ENCODE results near the gene SCPEP1.

DNA sequence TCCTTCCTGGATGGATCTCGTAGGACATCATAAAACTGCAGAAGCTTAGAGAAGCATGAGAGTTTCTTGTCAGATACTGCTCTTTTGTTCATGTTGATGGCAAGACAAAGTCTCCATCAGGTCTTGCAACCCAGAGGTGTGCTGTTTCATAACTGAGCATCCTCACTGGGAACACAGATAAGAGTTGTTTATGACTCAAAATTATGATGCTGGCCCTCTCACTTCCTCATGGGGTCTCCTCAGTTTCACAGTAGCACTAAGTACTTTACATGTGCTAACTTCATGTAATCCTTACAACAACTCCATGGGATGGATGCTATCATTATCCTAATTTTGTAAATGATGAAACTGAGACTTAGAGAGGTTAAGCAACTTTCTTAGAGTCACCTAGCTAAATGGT lies 14.4 kb downstream of the SCPEP1 start:
- TF ChIP-seq, protein P1, sequence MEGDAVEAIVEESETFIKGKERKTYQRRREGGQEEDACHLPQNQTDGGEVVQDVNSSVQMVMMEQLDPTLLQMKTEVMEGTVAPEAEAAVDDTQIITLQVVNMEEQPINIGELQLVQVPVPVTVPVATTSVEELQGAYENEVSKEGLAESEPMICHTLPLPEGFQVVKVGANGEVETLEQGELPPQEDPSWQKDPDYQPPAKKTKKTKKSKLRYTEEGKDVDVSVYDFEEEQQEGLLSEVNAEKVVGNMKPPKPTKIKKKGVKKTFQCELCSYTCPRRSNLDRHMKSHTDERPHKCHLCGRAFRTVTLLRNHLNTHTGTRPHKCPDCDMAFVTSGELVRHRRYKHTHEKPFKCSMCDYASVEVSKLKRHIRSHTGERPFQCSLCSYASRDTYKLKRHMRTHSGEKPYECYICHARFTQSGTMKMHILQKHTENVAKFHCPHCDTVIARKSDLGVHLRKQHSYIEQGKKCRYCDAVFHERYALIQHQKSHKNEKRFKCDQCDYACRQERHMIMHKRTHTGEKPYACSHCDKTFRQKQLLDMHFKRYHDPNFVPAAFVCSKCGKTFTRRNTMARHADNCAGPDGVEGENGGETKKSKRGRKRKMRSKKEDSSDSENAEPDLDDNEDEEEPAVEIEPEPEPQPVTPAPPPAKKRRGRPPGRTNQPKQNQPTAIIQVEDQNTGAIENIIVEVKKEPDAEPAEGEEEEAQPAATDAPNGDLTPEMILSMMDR (IDR thresholded peaks at IDR 0.05): no peak
- TF ChIP-seq POLR2A (IDR thresholded peaks at IDR 0.05): no peak
